Neural cell (in vitro differentiated cells): Measurements from ENCODE around the gene PTPRG. TPM values are rescaled to one million over a fixed set of nuclear protein-coding genes. Genes with fewer than 3 reads are reported as not detected.

Experiments used
- H2AFZ ChIP-seq: fragments of 200-600, 300-800 bp; sonication (generic), shearing (Covaris generic); 2 replicates; pipeline ENCODE4 v1.6.0; 2014; ENCODE audit warnings: low read depth, mild to moderate bottlenecking, antibody characterized with exemption, low read length, moderate library complexity
- H3F3A ChIP-seq: fragments of 200-600 bp; shearing (Covaris generic); 2 replicates; pipeline ENCODE4 v1.6.1; 2016; ENCODE audit warnings: mild to moderate bottlenecking, moderate library complexity, mixed read lengths, antibody characterized with exemption, low read length; ENCODE audit not compliant: insufficient read depth, poor library complexity, severe bottlenecking
- H3K27ac ChIP-seq: fragments of 200-600, 300-800 bp; sonication (generic), shearing (Covaris generic); 2 replicates; pipeline ENCODE4 v1.5.1; 2014; ENCODE audit warnings: mild to moderate bottlenecking, low read length, moderate library complexity
- H3K27me3 ChIP-seq: fragments of 300-800, 200-600 bp; sonication (generic), shearing (Covaris generic); 2 replicates; pipeline ENCODE4 v1.6.0; 2014; ENCODE audit warnings: mild to moderate bottlenecking, low read depth, low read length, moderate library complexity; ENCODE audit not compliant: insufficient read depth
- H3K36me3 ChIP-seq: fragments of 300-800, 200-600 bp; sonication (generic), shearing (Covaris generic); 2 replicates; pipeline ENCODE4 v1.5.1; 2014; ENCODE audit warnings: mild to moderate bottlenecking, antibody characterized with exemption, low read length, moderate library complexity; ENCODE audit not compliant: insufficient read depth
- H3K4me2 ChIP-seq: fragments of 300-800, 200-600 bp; sonication (generic), shearing (Covaris generic); 2 replicates; pipeline ENCODE4 v1.6.0; 2014; ENCODE audit warnings: mild to moderate bottlenecking, low read length
- H3K4me3 ChIP-seq: fragments of 300-800, 200-600 bp; sonication (generic), shearing (Covaris generic); 2 replicates; pipeline ENCODE4 v1.5.1; 2014; ENCODE audit warnings: mild to moderate bottlenecking, low read length, moderate library complexity
- H3K79me2 ChIP-seq: fragments of 200-600 bp; shearing (Covaris generic); replicated peaks from 2 replicates; pipeline ENCODE4 v1.6.0; 2014; ENCODE audit warnings: mild to moderate bottlenecking, low read length, moderate library complexity; ENCODE audit not compliant: insufficient read depth
- H3K9ac ChIP-seq: fragments of 300-800, 200-600 bp; sonication (generic), shearing (Covaris generic); 2 replicates; pipeline ENCODE4 v1.6.1; 2016; ENCODE audit warnings: mild to moderate bottlenecking, low read length, mixed read lengths
- H3K9me2 ChIP-seq: fragments of 200-600 bp; shearing (Covaris generic); 2 replicates; pipeline ENCODE4 v1.6.1; 2016; ENCODE audit warnings: mild to moderate bottlenecking, low read length, mixed read lengths; ENCODE audit not compliant: insufficient read depth
- H3K9me3 ChIP-seq: fragments of 200-600, 300-800 bp; sonication (generic), shearing (Covaris generic); 2 replicates; pipeline ENCODE4 v1.6.1; 2016; ENCODE audit warnings: mild to moderate bottlenecking, mixed run types, low read length, moderate library complexity, mixed read lengths
- H4K20me1 ChIP-seq: fragments of 200-600 bp; shearing (Covaris generic); 2 replicates; pipeline ENCODE4 v1.6.1; 2016; ENCODE audit warnings: mild to moderate bottlenecking, mixed run types; ENCODE audit not compliant: insufficient read depth
- CTCF ChIP-seq: fragments of 450-650 bp; IDR thresholded peaks from 2 replicates; pipeline ENCODE4 v1.5.1; 2014; ENCODE audit warnings: antibody characterized with exemption, mild to moderate bottlenecking, moderate library complexity; ENCODE audit not compliant: poor library complexity, severe bottlenecking
- EP300 ChIP-seq: fragments of 450-650 bp; conservative IDR thresholded peaks from 2 replicates; pipeline ENCODE4 v1.6.1; 2014; ENCODE audit warnings: antibody characterized with exemption, mild to moderate bottlenecking, moderate library complexity; ENCODE audit not compliant: poor library complexity, severe bottlenecking
- EZH2 ChIP-seq: fragments of 200-600, 300-800 bp; shearing (Covaris generic), sonication (generic); IDR thresholded peaks from 2 replicates; pipeline ENCODE4 v1.6.1; 2014; ENCODE audit warnings: antibody characterized with exemption, low read length, borderline replicate concordance, mild to moderate bottlenecking; ENCODE audit not compliant: insufficient read depth, poor library complexity, severe bottlenecking
- MXI1 ChIP-seq: fragments of 450-650 bp; conservative IDR thresholded peaks from 2 replicates; pipeline ENCODE4 v1.6.1; 2014; ENCODE audit warnings: antibody characterized with exemption, mild to moderate bottlenecking; ENCODE audit not compliant: poor library complexity, severe bottlenecking
- POLR2AphosphoS5 ChIP-seq: IDR thresholded peaks from 2 replicates; pipeline ENCODE4 v1.6.1; 2012
- RAD21 ChIP-seq: fragments of 450-650 bp; conservative IDR thresholded peaks from 2 replicates; pipeline ENCODE4 v1.6.1; 2014; ENCODE audit warnings: antibody characterized with exemption, mild to moderate bottlenecking, moderate library complexity
- REST ChIP-seq: IDR thresholded peaks from 2 replicates; pipeline ENCODE4 v1.6.1; 2012; ENCODE audit warnings: borderline replicate concordance
- SMC3 ChIP-seq: fragments of 450-650 bp; conservative IDR thresholded peaks from 2 replicates; pipeline ENCODE4 v1.6.1; 2014; ENCODE audit warnings: antibody characterized with exemption, mild to moderate bottlenecking, moderate library complexity; ENCODE audit not compliant: poor library complexity
- TAF1 ChIP-seq: IDR thresholded peaks from 2 replicates; pipeline ENCODE4 v1.6.1; 2012; ENCODE audit warnings: low read depth
- polyA plus RNA-seq: library from polyadenylated mRNA; depleted of rRNA; stranded (reverse); fragments of >200 nt; gene quantifications from 2 replicates; pipeline ENCODE4 v1.2.3, GENCODE V29; 2014

The PTPRG gene
- polyA plus RNA-seq, 1 donor from 2014 or later: 33.1 TPM

- Histone ChIP-seq H3K4me3 (no peak overlapping the region), H3K9ac (no peak overlapping the region), H3K4me2 (no peak overlapping the region), H3K36me3 (no peaks in the 10 kb centered on the region), H3K9me2 (no peaks in the 10 kb centered on the region), H3K27me3 (no peaks in the 10 kb centered on the region), H3K9me3 (no peaks in the 10 kb centered on the region), H3K79me2 (no peaks in the 10 kb centered on the region), H3K27ac (no peak overlapping the region), H3F3A (no peaks in the 10 kb centered on the region), H2AFZ (no peak overlapping the region), H4K20me1 (no peaks in the 10 kb centered on the region)
- no peak for TF ChIP-seq TAF1
- no peak for TF ChIP-seq RAD21
- no peak for TF ChIP-seq SMC3
- no peak for TF ChIP-seq REST
- no peak for TF ChIP-seq CTCF
- no peak for TF ChIP-seq POLR2AphosphoS5
- no peak for TF ChIP-seq MXI1
- TF ChIP-seq EZH2: no peak
- TF ChIP-seq EP300: no peak
Measured at GRCh38 chr3:61679026-61679425, 117.7 kb downstream of the PTPRG start.

GRCh38 chr3:61680617-61681016, 119.2 kb downstream of the PTPRG start:
- no peaks in the 10 kb centered on the region for H3K27me3 ChIP-seq
- no peak overlapping the region for H3K9ac ChIP-seq
- H3K79me2 ChIP-seq: no peaks in the 10 kb centered on the region
- no peak overlapping the region for H3K27ac ChIP-seq
- H4K20me1 ChIP-seq: no peaks in the 10 kb centered on the region
- no peak overlapping the region for H2AFZ ChIP-seq
- no peaks in the 10 kb centered on the region for H3F3A ChIP-seq
- TF ChIP-seq TAF1 (no peak), EZH2 (no peak)
- no peaks in the 10 kb centered on the region for H3K9me2 ChIP-seq
- no peak overlapping the region for H3K4me3 ChIP-seq
- H3K9me3 ChIP-seq: no peaks in the 10 kb centered on the region
- H3K4me2 ChIP-seq: no peak overlapping the region
- no peaks in the 10 kb centered on the region for H3K36me3 ChIP-seq

- no peak overlapping the region for H3K4me3 ChIP-seq
- H3F3A ChIP-seq: no peaks in the 10 kb centered on the region
- no peaks in the 10 kb centered on the region for H3K36me3 ChIP-seq
- H3K27ac ChIP-seq: no peak overlapping the region
- no peaks in the 10 kb centered on the region for H4K20me1 ChIP-seq
- H3K27me3 ChIP-seq: no peaks in the 10 kb centered on the region
- H3K9me3 ChIP-seq: no peaks in the 10 kb centered on the region
- H3K9ac ChIP-seq: no peak overlapping the region
- H3K79me2 ChIP-seq: no peaks in the 10 kb centered on the region
- H3K4me2 ChIP-seq: no peak overlapping the region
- H3K9me2 ChIP-seq: no peaks in the 10 kb centered on the region
- no peak overlapping the region for H2AFZ ChIP-seq
- TF ChIP-seq SMC3 (no peak), EZH2 (no peak), TAF1 (no peak), REST (no peak), CTCF (no peak), POLR2AphosphoS5 (no peak), EP300 (no peak), MXI1 (no peak), RAD21 (no peak)
Measured at GRCh38 chr3:61681636-61682035, 120.3 kb downstream of the PTPRG start.
